HG03354 (cell line): ENCODE data around the gene MUCL1.
"Not testable (repeated sequence)": the region's sequence is repeated elsewhere in the genome, so short reads cannot be mapped to it uniquely, and the experiment has no call there.

Source experiments
- ATAC-seq: cut with Tn5 transposase; IDR thresholded peaks from one replicate; pipeline ENCODE4 v1.9.1; 2021; ENCODE audit warnings: mild to moderate bottlenecking; ENCODE audit not compliant: unreplicated experiment, poor library complexity, severe bottlenecking

Gene MUCL1, protein sequence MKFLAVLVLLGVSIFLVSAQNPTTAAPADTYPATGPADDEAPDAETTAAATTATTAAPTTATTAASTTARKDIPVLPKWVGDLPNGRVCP

DNA sequence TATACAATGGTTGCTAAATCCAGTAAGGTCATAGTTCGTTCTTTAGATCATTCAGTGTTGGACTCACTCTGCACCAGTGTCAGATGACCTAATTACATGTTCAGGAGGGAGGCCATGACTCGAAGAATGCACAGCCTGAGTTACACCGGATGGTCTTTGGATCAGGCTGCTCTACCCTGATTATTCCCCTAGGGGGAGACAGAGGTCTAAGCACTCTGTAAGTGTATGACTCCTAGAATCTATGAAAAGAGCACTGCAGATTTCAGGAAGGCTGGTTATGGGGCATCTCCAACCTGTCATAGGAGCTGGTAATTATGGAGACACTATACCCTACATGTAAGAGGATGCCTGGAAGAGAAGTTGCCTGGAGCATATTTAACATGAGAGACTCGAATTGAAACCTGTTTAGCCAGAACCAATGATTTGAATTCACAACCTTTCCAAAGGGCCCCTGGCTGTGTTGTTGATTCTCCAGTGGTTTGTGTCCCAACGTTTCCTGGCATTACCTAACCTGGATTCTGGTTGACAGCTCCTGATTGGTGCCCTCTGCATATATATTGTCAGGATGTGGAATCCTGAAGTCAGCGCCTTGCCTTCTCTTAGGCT lies at the start of gene MUCL1:
Gene MUCL1, plus strand, starts transcription at position 584 of the 606 bp plus-strand sequence. CDS start 67 bp downstream, outside the sequence.
- peak; percentile 98 for ATAC-seq

DNA sequence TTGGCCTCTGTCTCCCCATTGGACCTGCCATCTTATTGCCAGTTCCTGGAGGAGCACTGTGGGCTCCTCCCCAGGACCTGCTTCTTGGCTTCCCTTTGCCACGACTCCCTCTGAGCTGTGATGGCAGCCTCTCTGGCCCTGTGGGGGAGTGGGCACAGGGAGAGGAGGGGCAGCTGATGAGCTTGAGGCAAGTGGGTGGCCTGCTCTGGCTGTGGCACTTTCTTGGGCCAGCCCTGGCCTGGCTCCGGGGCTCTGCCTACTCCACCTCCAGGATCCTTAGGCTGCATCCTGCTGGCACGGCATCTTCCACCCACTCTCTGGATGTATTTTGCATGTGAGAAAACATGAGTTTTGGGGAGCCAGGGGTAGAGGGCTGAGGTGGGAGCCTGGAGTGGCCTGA lies 32.6 kb upstream of the MUCL1 start:
- no peak for ATAC-seq

DNA sequence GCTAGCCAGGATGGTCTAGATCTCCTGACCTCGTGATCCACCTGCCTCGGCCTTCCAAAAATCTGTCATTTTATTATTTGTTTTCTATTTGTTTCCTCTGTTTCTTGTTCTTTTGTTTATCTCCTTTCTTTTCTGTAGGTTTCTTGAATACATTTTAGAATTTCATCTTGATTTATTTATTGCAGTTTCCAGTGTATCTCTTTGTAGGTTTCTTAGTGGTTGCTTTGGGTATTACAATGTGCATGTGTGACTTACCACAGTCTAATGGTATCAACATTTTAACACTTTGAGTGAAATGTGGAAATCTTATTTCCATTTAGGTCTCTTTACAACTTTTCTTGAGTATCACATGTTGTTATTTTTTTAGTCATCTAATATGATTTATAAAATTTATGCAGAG lies 29.9 kb upstream of the MUCL1 start:
- peak; percentile 49 for ATAC-seq

DNA sequence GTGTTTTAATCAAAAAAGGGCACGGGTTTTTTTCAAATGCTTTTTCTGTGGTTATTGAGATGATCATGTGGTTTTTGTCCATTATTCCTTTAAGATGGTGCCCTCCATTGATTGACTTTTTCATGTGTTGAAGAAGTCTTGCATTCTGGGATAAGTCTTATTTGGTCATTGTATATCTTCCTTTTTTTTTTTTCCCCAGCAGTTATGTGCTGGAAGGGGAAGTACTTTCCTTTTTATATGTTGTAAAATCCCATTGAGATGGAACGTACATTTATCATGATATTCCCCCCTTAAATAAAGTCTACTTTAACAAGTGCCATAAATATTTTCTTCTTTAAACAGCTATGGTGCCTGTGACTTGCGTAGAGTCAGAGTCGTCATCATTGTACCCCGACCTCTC lies 24.8 kb upstream of the MUCL1 start:
- ATAC-seq = no peak

DNA sequence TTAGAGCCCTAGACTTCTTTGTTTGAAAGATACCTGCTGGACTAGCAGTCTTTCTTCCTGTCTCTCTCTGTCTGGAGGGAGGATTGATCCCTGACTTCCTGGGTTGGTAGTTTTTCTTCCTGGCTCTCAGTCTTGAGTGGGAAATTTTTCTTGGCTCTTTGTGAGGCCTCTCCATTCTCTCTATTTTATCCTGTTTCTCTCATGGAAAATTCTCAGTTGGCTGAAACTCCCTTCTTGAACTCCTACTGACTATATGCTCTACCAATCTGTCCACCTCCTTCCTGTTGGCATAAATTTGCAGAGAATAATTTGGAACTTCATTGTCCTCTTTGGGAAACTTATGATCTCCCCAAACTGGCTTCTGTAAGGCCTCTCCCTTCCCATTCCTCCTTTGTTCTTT lies 24.1 kb upstream of the MUCL1 start:
- no peak for ATAC-seq

DNA sequence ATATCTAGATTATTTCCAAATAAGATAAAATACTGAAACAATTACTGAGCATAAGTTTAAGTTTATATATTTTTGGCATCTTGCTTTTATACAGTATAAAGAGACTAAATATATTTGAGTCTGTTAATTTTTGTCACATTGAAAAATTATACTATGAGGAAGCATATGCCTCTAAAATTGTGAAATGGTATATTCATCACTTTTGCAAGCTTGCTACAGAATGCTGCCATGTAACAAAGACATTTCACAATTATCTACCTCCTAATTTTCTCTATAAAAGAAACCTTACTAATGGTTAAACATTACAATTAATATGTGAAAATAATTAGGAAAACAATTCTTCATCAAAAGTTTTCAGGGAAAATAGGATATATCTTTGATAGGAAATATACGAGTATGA lies 22.7 kb upstream of the MUCL1 start:
- no peak for ATAC-seq

DNA sequence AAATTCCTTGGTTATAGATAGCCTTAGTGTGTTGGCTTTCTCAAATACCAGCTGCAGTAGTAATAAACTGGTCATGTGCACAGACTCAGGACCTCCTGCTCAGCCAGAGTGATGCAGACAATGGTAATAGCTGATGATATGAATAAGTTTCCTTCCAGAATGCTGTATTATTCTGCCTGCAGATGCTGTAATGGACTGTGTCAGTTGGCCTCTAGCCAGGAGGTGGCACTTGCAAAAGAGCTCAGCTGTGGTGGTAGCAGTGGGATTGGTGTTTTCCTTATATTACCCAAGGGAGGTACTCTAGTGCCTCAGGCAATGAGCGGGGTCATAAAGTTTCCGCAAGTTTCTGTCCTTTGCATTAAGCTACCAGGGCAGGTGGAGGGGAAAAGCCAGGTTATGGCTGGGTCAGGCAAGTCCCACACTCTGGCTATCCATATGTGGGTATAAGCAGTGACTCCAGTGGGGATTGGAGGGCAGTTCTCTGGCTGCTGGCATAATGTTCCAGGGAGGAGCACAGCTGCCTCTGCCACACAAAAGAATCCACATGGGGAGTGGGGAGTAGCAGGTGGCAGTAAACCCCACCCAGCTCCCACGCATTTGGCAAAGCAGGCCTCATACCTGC lies 14.0 kb upstream of the MUCL1 start:
- no peak for ATAC-seq

DNA sequence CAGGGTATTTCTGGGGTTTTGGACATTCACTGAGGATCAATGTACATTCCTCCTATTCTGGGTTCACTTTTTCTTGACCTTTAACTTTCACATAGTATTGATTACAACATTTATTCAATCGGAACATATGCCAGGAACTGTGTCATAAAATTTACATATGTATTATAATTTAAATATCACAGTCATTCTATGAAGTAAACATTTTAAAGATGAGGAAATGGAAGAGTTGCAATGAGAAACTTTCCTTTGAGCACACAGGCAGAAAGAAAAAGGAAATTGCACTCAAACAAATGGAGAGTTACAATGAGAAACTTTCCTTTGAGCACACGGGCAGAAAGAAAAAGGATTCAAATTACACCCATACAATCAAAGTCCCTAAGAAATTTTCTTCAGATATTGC lies 3.1 kb downstream of the MUCL1 start:
- ATAC-seq = no peak

DNA sequence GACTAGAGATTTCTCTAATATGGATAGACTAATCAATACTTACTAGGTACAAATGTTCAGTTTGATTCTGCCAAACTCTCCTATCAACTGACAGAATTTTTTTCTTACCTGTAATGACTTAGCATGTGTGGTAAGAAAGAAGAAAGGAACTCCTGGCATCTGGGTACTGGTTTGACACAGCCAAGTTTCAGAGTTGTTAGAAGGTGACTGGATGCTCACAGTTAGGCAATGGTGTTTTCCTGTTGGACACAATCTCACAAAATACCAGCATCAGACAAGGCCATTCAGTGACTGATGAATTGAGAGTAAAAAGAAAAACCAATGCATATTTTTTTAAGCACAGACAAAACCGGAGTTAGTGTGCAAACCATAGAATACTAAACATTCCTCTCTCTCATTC lies 4.2 kb downstream of the MUCL1 start:
- ATAC-seq = no peak

DNA sequence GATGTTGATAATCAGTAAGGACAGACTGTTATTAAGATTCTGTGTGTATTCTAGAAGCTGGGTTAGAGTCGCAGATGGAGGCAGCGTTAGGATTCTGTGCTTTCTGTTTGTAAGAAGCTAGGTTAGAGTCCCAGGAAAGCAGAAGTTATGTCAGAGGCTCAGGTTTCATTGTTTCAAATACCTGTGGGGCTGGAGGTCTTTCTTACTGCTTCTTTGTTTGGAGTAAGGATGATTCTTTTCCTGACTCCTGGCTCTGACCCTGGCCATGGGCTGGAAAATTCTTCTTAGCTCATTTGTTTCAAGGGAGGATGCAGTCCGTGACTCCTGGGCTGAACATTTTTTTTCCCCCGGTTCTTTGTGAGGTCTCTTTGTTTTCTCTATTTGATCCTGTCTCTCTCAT lies 5.2 kb downstream of the MUCL1 start:
- ATAC-seq = no peak

DNA sequence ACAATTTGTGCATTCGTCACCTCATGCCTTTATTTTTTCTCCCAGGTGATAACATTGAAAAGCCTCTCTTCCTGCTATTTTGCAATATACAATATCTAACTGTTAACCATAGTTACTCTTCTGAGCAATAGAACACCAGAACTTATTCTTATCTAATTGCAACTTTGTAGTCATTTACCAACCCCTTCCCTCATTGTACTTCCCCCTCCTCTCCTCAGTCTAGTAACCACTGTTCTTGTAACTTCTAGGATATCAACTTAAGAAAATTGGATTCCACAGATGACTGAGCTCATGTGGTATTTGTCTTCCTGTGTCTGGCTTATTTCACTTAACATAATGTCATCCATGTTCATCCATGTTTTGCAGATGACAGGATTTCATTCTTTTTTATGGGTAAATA lies 7.6 kb downstream of the MUCL1 start:
- ATAC-seq = no peak

DNA sequence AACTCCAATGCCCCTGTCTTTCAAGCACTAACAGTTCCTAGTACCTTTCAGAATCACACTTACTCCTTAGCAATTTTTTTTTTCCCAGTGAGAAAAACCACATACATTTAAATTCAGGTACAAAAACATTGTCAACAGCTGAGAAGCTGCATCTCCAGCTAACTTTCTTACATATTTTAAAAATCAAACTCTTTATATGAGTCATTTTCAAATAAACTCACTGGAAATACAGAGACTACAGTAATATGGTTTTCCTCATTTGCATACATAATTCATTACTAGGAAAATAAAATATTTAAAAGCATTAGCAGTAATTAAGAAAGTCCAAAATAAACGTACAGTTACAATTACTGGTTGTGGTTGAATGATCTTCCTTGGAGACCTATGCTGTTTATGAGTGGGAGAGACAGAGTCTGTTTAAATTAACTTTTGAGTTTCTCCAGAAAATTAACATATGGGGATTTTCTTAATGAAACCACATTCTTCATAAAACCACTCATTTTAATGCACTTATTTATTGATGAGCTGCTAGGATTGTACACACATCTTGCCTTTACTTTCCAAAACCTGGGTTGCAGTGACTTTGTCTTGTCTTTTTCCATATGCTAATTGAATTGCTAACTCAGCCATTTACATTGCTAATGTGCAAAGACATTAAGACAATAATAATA lies 9.8 kb downstream of the MUCL1 start:
- no peak for ATAC-seq

DNA sequence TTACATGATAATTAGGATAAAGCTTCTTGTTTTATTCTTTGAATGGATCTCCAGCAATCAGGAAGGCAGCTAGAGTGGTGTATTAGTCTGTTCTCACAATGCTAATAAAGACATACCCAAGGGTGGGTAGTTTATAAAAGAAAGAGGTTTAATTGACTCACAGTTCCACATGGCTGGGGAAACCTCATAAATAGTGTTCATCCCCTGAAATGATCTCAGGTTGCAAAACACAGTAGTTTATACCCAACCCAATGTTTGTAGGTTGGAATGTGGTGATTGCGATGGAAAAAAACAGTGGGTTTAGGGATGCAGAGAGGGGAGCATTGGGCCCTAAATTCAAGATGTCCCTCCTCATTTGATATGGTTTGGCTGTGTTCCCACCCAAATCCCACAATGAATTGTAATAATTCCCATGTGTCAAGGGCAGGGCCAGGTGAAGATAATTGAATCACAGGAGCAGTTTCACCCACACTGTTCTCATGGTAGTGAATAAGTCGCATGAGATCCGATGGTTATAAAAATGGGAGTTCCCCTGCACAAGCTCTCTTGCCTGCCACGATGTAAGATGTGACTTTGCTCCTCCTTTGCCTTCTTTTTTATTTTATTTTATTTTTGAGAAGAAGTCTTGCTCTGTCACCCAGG lies 11.5 kb downstream of the MUCL1 start:
- no peak for ATAC-seq

DNA sequence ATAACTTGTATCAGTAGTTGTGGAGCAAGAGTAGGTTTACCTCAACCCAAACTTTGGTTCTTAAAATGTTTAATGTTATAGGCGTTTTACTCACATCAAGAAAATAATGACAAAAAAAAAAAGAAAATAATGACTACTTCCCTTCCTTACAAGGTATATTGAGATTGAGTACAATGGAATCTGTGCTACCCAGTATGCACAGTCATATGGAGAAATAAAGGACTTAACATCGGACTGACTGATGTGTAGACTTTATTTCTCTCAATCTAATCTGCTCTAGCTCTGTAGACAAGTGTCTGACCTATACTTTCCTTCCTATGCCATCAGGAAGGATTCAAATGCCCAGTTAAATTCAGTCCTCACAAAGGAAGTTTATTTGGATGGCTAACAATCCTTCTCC lies 14.4 kb downstream of the MUCL1 start:
- no peak for ATAC-seq

DNA sequence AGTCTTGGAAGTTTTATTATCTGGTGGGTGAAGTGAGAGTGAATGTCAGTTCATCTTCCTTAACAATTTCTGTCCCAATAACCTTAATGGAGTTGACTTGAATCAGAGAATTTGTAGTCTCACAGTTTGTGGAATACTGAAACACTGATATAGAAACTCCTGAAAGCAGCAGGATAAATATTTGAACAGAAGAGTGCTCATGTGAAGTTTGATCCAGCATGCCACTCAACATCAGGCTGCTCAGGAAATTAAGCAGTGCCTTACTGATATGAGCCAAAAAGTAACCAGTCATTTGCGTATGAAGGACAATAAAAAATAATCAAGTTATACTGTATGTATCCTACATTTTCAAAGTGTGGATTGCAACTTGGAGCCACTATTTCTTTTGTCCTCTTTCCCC lies 15.7 kb downstream of the MUCL1 start:
- no peak for ATAC-seq

DNA sequence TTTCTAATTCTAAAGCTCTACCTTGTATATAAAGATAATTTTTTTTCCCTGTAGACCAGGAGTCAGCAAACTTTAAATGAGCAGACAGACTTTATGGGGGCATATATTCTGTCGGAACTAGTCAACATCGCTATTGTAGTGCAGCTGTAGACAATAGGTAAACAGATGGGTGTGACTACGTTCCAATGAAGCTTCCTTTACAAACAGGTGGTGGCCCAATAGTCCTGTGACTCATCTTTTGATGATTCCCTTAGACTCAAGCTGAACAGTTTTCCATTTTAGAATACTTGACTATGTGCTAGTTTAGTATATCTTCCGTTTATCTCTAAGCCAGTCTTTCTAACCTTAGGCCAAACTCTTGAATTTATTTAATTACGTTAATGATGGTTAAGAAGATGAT lies 16.3 kb downstream of the MUCL1 start:
- no peak for ATAC-seq

DNA sequence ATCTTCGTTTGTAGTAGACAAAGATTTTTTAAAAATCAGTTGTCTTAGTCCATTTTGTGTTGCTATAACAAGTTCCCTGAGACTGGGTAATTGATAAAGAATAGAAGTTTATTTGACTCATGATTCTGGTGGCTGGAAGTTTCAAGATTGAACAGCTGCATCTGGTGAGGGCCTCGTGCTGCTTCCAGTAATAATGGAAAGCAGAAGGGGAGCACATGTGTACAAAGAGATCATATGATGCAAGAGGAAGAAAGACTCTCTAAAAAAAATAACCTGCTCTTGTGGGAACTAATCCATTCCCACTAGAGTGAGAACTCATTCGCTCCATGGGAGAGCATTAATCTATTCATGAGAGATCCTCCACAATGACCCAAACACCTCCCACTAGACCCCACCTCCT lies 24.8 kb downstream of the MUCL1 start:
- ATAC-seq = no peak

DNA sequence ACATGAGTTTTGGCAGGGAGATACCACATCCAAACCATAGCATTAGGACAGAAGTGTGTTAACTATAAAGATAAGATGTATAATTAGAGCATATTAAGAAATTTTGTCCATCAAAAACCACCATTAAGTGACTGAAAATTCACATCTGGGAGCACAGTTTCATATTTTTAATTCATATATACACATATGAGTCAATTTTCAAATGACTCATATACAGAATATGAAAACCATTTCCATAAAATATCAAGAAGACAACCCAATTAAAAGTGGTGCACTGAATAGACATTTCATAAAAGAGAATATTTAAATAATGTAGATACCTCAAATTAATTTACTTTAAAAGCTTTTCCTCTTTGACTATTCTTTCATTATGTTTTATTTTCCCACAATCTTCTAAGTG lies 25.3 kb downstream of the MUCL1 start:
- ATAC-seq = no peak

DNA sequence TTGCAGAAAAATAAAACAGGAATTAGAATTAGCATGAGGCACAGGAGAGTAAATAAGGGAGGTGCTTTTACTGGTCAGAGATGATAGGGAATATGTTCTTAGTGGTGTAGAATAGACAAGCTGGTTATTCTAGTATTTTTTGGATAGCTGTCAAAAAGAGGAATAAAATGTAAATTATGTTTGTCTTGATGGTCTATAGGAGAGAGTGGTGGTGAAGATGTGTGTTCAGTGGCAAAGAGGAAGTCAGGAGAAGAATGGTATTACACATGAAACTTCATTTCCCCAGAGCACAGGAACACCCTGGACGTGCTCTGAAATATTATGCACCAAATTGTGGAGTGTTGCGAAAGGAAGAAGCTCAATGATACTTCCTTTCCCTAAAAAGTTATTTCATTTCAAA lies 27.8 kb downstream of the MUCL1 start:
- no peak for ATAC-seq

DNA sequence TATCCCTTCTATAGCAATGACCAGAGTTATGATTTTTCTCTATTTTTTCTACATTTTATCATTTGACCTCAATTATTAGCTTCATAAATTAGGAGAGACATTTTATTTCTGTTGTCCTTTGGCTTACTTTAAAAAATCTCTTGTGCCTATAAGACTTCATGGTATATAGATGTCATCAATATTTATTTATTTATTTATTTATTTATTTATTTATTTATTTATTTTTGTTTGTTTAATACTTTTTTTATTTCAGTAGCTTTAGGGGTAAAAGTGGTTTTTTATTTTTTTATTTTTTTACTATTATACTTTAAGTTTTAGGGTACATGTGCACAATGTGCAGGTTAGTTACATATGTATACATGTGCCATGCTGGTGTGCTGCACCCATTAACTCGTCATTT lies 28.3 kb downstream of the MUCL1 start:
- ATAC-seq = not testable (repeated sequence)

DNA sequence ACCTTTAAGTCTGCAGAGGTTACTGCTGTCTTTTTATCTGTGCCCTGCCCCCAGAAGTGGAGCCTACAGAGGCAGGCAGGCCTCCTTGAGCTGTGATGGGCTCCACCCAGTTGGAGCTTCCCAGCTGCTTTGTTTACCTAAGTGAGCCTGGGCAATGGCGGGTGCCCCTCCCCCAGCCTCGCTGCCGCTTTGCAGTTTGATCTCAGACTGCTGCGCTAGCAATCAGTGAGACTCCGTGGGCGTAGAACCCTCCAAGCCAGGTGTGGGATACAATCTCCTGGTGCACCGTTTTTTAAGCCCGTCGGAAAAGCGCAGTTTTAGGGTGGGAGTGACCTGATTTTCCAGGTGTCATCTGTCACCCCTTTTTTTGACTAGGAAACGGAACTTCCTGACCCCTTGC lies 34.1 kb downstream of the MUCL1 start:
- not testable (repeated sequence) for ATAC-seq
